NCI-H1436 (cell line): ENCODE data around the gene DDX5.
"Not testable (repeated sequence)": the region's sequence is repeated elsewhere in the genome, so short reads cannot be mapped to it uniquely, and the experiment has no call there.

Experiments used
- DNase-seq: peaks from one replicate; lab custom pipeline; 2025; lab: John Stamatoyannopoulos, UW

The DDX5 gene

DNA sequence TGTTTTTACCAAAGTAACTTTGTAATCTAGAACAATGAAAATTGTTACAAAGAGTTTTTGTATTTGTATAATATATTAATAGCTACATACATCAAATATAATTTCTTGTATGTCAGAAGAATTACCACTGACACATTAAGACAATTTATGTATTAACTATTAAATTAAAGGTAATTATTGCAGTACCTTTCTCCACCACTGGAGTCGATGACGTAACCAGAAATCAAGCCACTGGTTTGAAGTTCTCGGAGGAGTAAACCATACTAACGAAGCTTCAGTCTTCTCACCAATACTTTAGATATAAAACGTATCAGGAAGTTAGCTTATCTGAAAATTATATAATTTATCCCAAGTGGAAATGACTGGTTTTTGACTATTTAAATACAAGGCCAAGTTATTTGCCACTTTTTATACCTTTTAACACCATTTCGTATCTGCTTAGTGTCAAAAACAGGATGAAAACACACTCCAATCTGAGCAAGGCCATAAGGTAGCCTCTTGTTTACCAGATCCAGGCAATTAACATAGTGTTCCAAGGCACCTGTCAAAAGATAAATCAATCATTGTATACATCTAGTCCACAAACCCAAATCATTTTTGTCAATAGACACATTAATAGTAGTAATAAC, 13.5 kb downstream of the DDX5 start:
- DNase-seq: no peak

DNA sequence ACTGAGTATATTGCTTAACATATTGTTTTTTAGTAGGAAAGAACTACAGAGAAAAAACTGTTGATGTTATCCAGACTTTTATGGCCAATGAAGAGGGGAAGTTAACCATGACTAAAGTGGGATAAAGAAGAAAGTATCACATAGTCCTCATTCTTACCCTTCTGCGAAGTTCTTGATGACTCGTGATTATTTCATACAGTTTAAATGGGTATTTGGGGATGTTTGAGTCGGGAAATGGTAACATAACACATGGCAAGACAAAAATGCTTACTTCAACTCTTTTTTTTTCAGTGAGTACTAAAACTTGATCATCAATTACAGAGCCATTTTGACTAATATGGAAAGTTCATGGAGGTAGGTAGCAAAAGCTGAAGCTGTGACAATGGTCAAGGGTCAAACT, 14.1 kb downstream of the DDX5 start:
- no peak for DNase-seq

DNA sequence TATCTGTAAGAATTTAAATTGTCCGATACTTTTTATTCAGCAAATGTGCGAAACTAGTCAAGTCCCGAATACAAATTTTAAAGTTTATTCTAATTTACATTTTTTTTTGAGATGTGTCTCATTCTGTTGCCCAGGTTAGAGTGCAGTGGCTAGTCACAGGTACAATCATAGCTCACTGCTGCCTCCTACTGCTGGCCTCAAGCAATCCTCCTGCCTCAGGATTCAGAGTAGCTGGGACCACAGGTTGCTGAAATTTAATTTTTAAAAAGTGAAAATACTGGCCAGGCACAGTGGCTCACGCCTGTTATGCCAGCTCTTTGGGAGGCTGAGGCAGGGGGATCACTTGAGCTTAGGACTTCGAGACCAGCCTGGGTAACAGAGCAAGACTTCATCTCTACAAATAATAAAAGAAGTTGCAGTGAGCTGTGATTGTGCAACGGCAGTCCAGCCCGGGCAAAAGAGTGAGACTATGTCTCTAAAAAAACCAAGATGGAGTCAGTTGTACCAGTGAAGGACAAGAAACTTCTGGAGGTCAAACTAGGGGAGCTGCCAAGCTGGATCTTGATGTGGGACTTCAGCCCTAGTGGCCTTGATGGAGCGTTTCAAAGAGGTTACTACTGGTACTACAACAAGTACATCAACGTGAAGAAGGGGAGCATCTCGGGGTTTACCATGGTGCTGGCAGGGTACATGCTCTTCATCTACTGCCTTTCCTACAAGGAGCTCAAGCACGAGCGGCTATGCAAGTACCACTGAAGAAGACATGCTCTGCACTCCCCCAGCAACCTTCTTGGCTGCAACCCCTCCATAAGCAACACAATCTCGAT, 14.8 kb downstream of the DDX5 start:
- no peak for DNase-seq

DNA sequence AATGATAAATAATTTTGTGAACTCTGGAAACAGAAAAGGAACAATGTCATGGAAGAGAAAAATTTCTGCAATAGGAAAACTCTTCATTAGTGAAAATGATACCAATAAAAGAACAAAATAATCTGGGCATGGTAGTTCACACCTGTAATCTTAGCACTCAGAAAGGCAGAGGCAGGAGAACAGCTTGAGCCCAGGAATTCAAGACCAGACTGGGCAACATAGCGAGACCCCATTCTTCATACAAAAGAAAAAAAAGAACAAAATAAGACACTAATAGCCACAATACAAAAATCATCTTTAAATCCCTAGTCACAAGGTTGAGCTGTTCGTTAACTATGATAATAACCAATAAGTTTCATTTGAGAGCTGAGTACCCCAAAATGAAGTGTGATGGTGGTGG, 17.8 kb downstream of the DDX5 start:
- no peak for DNase-seq

DNA sequence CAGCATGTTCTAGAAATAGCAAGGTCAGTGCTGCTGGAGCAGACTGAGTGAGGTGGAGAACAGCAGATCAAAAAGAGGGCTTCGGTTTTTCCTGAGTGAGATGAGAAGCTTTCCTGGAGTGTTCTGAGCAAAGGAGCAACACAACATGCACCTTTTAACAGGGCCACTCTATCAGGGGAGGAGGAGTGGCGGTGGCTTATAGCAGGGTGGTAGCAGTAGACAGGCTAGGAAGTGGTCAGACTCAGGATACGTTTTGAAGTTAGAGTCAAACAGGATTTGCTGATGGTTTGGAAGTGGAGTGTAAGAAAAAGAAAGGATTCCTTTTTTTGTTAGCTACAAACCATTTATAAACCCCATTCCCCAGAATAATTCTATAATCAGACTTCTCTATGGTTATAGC, 21.7 kb downstream of the DDX5 start:
- no peak for DNase-seq

DNA sequence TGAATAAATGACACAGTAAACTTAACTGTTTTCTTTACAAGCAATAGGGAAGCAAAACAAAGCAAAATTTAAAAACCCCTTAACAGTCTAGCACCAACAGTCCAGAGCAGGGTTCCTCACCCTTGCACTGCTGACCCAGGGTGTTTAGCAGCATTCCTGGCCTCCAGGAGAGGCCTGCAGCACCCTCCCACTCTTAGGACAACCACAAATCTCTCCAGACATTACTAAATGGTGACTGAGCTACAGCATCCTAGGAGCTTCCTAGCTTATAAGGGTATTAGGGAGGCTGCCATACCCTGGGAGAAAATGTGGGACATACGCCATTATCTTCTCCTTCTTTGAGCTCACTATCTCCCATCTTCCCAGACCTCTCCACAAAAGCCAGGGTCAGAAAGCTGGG, 25.1 kb downstream of the DDX5 start:
- DNase-seq: no peak

DNA sequence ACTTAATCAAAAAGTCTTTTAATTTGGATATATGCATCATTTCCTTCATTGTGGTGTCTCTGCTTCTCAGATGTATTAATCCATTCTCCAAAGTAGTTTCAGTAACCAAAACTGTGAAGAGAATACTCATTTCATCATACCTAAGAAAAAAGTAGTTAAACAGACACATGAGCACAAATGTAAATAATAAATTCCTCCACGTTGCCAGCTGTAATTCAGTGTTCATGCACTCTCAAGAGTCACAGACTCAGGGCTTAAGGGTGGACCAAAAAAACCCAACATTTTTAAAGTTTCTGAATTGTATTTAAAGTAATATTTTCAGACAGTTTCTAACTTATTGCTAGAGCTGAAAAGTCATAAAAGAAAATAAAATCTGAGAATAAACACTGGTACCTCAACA, 28.2 kb downstream of the DDX5 start:
- no peak for DNase-seq

DNA sequence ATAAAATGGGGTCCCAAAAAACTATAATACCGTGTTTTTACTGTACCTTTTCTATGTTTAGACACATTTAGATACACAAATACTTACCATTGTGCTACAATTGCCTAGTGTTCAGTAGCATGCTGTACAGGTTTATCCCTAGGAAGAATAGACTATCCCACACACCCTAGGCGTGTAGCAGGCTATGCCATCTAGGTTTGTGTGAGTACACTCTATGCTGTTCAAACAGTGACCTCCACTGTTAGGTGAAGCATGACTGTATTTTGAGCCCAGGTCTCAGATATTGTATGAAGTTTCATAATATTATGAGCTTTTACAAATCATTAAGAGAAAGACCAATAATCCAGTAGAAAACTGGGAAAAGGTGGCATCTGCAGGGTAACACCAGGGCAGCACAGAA, 33.5 kb downstream of the DDX5 start:
- no peak for DNase-seq

DNA sequence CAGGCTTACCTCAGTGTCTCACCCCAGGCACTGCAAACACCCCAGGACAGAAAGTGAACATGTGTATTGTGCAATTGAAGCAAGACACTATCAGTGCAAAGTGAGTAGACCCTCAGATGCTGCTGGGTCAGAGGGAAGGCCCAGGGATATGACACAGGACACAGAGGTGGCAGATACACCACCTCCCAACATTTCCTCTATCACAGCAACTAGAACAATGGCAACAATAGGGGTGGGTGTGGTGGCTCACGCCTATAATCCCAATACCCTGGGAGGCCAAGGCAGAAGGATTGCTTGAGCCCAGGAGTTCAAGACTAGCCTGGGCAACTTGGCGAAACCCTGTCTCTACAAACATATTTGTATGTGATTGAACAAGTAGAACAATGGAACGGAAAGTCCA, 34.6 kb downstream of the DDX5 start:
- no peak for DNase-seq

DNA sequence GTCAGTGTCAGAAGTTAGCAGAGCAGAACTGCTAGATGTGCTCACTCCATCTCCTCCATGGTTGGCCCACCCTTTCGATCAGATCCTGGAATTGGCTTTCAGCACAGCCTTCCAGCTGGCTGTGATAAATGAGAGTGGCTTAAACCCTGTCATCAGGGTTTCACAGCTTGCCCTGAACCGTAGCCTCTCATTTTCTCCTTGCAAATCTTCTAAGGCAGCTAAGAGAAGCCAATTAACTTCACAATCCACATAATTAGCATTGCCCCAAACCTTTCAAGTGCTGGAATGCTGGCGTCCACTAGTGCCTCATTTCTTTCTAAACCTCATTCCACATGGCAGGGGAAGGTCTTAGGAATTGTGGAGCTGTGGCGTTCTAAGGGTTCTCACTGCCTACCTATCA, 35.5 kb downstream of the DDX5 start:
- DNase-seq: no peak

DNA sequence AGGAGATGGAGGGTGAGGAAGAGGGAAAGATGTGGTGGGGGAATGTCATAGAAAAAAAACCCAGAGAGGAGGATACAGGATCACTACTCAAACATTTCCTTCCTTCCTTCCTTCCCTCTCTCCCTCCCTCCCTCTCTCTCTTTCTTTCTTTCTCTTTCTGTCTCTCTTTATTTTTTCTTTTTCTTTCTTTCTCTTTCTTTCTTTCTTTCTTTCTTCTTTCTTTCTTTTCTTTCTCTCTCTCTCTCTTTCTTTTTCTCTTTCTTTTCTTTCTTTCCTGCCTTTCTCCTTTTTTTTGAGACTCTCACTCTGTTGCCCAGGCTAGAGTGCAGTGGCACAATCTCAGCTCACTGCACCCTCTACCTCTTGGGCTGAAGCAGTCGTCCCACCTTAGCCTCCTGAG, 39.3 kb downstream of the DDX5 start:
- DNase-seq: not testable (repeated sequence)

DNA sequence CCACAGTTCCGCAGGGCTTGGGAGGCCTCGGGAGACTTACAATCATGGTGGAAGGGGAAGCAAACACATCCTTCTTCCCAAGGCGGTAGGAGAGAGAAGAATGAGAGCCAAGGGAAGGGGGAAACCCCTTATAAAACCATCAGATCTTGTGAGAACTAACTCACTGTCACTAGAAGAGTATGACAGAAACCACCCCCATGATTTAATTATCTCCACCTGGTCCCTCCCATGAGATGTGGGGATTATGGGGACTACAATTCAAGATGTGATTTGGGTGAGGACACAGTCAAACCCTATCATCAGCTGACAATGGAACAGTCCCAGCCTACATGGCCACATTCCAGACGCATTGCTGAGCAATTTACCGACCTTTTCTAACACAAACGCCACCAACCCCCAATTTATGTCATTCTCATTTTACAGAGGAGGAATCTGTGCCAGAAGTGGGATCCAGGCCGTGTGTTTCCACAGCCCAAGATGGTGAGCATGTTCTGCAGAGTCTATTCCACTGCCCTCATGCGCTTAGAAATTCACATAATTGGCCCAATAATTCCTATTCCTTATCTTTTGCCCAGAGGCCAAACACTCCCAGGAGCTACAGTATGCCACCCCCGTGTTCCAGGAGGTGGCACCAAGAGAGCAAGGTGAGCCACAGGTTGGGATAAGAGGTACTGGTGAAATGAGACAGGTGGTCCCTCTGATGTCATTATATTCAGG, 39.9 kb downstream of the DDX5 start:
- DNase-seq: no peak

DNA sequence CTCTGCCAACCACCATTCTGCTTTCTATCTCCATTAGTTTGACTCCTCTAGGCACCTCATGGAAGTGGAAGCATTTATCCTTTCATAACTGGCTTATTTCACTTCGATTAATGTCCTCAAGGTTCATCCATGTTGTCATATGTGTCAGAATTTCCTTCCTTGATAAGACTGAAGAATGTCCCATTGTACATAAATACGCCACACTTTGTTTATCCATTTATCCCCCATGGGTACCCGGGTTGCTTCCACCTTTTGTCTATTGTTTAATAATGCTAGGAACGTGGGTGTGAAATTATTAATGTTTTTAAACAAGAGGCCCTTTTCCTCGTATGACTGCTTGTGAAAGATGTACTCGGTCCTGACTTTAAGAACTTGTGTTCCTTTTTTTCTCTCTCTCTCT, 44.3 kb downstream of the DDX5 start:
- no peak for DNase-seq

DNA sequence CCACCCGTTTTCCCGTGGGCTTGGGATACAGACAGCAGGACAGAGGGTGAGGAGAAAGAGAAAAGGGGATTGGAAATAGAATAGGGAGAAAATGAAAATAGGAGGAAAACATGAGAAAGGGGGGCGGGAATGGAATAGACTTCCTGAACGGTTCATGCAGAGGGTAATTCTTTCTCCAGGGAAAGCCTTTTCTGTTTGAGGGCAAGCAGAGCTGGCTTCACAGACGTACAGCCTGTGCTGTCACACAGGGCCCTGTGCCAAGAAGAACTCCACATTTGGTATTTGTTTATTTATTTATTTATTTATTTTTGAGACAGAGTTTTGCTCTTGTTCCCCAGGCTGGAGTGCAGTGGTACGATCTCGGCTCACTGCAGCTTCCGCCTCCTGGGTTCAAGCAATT, 45.1 kb downstream of the DDX5 start:
- no peak for DNase-seq

DNA sequence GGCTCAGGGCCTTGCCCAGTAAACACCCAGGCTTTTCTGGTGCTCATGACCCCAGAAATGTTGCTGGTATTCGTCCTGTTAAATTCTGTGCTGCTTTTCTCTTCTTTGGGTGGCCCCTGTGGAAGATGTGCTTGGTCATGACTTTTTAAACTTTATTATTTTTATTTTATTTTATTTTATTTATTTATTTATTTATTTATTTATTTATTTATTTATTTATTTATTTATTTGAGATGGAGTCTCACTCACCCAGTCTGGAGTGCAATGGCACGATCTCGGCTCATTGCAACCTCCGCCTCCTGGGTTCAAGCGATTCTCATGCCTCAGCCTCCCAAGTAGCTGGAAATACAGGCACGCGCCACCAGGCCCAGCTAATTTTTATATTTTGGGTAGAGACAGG, 46.3 kb downstream of the DDX5 start:
- DNase-seq: not testable (repeated sequence)

DNA sequence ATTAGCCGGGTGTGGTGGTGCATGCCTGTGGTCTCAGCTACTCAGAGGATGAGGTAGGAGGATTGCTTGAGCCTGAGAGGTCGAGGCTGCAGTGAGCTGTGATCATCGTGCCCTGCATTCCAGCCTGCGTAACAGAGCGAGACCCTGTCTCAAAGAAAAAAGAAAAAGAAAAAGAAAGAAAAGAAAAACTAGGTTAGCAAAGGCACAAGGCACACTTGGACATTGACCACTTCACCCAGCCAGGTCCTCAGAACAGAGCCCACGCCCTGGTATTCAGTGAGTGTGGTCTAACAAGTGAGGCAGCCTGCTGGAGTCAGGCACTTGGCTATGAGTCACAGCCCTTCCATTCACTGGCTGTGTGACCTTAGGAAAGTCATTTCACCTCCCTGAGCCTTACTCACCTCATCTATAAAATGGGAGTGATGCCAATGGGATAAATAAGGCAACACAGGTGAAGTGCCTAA, 46.8 kb downstream of the DDX5 start:
- no peak for DNase-seq

DNA sequence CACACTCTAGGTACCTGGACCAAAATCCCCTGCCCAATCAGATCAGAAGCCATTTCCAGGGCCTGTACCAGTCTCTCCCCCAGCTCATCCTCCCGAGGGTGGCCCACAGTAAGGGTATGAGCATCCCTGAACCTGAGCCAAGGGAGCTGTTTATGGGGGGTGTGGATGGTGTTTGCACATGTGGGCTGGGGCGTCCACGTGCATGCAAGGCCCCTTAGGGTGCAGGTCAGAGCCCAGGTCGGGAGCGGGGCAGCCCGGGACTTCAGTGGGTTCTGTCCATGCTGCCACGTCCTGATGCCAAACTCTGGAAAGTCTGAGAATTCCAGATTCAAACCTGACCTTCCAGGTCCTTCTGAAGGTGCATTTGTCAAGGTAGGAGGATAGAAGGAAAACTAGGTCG, 47.3 kb downstream of the DDX5 start:
- DNase-seq: no peak

DNA sequence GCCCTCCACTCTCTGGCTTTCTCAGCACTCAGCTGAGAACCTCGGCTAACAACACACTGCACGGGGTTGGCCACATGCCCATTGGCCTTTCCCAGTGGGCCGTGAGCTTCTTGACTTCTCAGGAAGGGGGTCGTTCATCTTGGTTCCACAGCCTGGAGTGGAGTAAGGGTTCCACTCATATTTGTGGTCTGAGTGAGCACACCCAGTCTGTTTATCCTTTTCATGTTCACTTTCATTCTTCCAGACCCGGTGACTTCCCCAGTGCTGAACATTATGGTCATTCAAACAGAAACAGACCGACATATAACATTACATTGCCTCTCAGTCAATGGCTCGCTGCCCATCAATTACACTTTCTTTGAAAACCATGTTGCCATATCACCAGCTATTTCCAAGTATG, 48.9 kb downstream of the DDX5 start:
- no peak for DNase-seq

DNA sequence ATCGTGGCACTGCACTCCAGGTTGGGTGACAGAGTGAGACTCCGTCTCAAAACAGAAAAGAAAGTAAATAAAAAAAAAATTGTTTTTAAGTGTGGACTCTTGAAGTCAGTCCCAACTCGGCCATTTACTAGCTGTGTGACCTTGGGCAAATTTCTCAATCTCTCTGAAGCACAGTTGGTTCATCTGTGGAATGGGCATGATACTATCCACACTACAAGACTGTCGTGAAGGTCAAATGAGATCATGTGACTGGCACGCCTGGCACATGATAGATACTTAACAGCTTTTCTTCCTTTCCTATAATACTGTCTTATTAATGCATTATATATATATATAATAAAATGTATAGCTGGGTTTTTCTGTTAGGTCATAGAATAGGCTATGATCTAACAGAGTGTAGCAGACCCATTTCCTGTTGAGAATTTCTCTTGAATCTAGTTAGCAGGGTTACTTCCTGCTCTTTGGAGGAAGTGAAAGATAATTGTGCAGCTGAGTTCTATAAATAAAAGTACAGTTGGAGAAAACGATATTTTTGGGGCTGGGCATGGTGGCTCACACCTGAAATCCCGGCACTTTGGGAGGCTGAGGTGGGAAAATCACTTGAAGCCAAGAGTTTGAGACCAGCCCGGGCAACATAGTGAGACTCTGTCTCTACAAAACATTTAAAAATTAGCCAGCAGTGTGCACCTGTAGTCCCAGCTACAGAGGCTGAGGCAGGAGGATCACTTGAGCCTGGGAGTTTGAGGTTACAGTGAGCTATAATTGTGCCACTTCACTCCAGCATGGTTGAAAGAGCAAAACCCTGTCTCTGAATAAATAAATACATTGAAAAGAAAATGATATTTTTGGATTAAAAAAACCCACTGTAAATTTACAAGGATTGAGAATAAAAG, 49.9 kb downstream of the DDX5 start:
- no peak for DNase-seq

DNA sequence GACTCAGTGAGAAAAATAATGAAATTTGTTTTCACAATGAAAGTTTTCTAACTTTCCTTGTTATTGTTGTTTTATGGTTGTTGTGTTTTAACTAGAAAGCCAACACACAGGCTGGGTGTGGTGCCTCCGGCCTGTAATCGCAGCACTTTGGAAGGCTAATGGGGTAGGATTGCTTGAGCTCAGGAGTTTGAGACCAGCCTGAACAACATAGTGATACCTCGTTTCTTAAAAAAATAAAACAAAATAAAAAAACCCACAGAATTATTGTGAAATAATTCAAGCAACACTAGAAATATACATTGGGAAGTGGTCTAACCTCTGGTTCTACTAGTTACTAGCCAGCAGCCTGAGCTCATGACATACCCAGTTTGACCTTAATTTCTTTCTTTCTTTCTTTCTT, 56.5 kb downstream of the DDX5 start:
- DNase-seq: no peak

DNA sequence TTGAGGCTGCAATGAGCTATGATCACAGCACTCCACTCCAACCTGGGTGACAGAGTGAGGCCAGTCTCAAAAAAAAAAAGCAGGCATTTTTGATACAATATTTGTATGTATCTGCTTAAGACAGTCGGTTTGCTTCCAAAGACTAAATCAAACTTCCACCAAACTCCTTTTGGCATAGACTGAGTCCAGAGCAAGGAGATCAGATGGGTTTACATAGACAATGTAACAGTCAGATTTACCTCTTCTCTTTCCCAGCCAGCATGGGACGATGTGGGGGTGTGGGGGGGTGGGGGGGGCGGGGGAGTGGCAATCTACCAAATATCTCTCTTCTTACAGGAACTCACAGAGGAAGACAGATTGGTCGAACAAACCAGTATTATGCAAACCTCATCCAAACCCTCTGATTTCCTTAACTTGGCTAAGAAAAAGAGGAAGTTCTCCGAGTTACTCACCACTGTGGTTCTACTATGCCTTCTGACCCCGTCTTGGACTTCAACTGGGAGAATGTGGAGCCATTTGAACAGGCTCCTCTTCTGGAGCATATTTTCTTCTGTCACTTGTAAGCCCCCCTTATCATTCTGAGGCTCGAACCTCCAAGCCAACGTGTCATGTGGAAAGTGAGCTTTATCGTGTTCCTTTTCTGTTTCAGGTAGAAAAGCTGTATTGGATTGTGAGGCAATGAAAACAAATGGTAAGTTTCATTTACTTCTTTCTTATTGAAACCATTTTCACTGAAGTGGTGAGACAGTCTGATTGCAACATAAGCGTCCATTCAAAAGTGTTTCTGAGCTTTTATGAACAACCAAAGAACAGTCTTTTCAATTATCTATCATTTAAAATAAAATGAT, 57.2 kb downstream of the DDX5 start, which contains the start of gene MILR1:
MILR1 (plus strand) TSS at position 451 of the 848 bp plus-strand sequence; CDS start at position 505, 54 bp downstream.
- no peak for DNase-seq
